Measurements from ENCODE around the gene LRRC45. TPM values are rescaled to one million over a fixed set of nuclear protein-coding genes. Genes with fewer than 3 reads are reported as not detected.
A peak's percentile ranks its signal among the peaks of the same experiment; 100 is the strongest.

Gene LRRC45
- total RNA-seq, 1 experiment from 2014 or later, result 38.1 TPM

DNA sequence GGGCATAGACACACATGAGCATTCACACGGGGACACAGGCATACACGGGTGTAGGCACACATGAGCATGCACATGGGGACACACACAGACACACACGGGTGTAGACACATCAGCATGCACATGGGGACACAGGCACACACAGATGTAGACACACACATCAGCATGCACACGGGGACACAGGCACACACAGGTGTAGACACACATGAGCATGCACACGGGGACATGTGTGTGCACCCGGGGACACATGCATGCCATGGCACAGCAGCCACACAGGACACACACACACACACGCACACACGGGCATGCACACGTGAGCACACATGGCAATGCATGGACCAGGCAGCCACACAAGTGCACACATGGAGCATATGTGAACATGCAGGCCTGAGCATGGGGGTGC is 19.5 kb downstream of the LRRC45 start:
- Mint-ChIP-seq H3K27me3 (ENCODE audit: low read depth) (peaks cover 10% of the 10 kb centered on the region), H3K9me3 (no peaks in the 10 kb centered on the region), H3K4me1 (peaks cover 32% of the 10 kb centered on the region), H3K4me3 (no peak overlapping the region), H3K36me3 (peaks cover 8% of the 10 kb centered on the region), H3K27ac (no peak overlapping the region)
- peak; percentile 57; the same call in 1 of the 2 replicates for TF ChIP-seq ZNF121 (CRISPR knock-in tag; IDR thresholded peaks at IDR 0.05)
- TF ChIP-seq, protein P1, sequence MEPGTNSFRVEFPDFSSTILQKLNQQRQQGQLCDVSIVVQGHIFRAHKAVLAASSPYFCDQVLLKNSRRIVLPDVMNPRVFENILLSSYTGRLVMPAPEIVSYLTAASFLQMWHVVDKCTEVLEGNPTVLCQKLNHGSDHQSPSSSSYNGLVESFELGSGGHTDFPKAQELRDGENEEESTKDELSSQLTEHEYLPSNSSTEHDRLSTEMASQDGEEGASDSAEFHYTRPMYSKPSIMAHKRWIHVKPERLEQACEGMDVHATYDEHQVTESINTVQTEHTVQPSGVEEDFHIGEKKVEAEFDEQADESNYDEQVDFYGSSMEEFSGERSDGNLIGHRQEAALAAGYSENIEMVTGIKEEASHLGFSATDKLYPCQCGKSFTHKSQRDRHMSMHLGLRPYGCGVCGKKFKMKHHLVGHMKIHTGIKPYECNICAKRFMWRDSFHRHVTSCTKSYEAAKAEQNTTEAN (CRISPR knock-in tag; IDR thresholded peaks at IDR 0.05), result no peak
- ChIA-PET POLR2A (interaction anchor here (0.6 kb wide), 1 partner anchor 113 kb away, joined by 3 read pairs; no protein-coding TSS in a partner anchor), CTCF (interaction anchor here (0.7 to 2.9 kb wide), 4 partner anchors 12 to 64 kb away, joined by 4 to 25 read pairs (median 6); partner anchors contain the start of genes CENPX, LRRC45 and RAC3)
- DNase-seq (ENCODE audit: low spot score) (no peak), ATAC-seq (no peak)

DNA sequence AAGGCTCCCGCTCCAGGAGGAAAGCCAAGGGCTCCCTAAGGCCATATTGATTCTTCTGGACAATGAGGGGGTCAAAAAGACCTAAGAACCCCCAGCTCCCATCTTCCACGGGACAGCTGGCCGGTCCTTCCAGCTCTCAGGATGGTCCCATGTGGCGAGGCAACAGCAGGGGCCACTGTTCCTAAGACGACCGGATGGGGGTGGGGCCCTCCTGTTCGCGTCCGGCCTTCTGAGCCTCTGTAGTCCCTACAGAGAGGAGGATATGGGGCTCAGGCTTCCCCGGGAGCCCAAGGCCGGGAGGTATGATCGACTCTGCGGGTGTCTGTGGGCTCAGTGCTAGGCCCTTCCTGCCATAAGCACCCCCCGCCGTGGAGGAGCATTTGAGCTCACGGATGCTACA is 20.4 kb downstream of the LRRC45 start:
- Mint-ChIP-seq H3K4me1 (peaks cover 27% of the 10 kb centered on the region), H3K36me3 (peaks cover 10% of the 10 kb centered on the region), H3K27me3 (ENCODE audit: low read depth) (peaks cover 6% of the 10 kb centered on the region; the same call in 1 of the 2 replicates), H3K9me3 (no peaks in the 10 kb centered on the region), H3K27ac (no peak overlapping the region), H3K4me3 (no peak overlapping the region)
- peak; percentile 61 for TF ChIP-seq ZNF423 (CRISPR knock-in tag; IDR thresholded peaks at IDR 0.05)
- TF ChIP-seq, protein P2, sequence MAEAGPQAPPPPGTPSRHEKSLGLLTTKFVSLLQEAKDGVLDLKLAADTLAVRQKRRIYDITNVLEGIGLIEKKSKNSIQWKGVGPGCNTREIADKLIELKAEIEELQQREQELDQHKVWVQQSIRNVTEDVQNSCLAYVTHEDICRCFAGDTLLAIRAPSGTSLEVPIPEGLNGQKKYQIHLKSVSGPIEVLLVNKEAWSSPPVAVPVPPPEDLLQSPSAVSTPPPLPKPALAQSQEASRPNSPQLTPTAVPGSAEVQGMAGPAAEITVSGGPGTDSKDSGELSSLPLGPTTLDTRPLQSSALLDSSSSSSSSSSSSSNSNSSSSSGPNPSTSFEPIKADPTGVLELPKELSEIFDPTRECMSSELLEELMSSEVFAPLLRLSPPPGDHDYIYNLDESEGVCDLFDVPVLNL (CRISPR knock-in tag; IDR thresholded peaks at IDR 0.05; ENCODE audit: borderline replicate concordance, low read depth), result no peak
- ATAC-seq, result peak; percentile 69
- DNase-seq (ENCODE audit: low spot score), result no peak
- ChIA-PET CTCF (interaction anchor here (0.6 to 2.9 kb wide), 8 partner anchors 13 to 111 kb away, joined by 3 to 25 read pairs (median 4); partner anchors contain the start of genes CENPX, LRRC45 and RAC3), POLR2A (no interaction called here)

DNA sequence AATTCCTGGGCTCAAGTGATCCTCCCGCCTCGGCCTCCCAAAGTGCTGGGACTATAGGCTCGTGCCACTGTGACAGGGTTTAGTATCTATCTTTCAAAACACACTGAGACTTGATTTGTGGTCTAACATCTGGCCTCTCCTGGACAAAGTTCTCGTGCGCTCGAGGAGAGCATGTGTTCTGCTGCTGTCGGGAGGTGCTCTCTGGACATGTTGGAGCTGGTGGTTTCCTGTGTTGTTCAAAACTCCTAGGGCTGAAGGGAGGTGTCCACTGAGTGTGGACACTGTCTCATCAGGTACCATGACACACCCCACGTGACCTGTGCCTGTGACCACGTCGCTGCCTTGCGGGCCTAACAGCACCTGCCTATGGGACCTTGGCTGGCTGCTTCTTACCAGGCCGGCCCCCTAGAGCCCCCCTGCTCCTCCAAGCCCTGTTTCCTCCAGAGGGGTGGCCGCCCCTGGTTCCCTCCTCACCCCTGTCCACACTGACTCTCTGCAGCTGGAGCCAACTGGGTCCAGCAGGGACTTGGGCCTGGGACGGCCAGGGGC is 22.9 kb downstream of the LRRC45 start:
- H3K27ac Mint-ChIP-seq, result no peak overlapping the region
- CTCF ChIA-PET, result no interaction called here
- TF ChIP-seq ZNF121 (CRISPR knock-in tag; IDR thresholded peaks at IDR 0.05) (no peak), JUN (CRISPR knock-in tag; IDR thresholded peaks at IDR 0.05) (no peak), ZNF317 (CRISPR knock-in tag; IDR thresholded peaks at IDR 0.05; ENCODE audit: borderline replicate concordance, low read depth) (no peak), FOXJ3 (CRISPR knock-in tag; IDR thresholded peaks at IDR 0.05; ENCODE audit: borderline replicate concordance) (no peak), SMAD4 (CRISPR knock-in tag; IDR thresholded peaks at IDR 0.05) (no peak), TEAD1 (CRISPR knock-in tag; IDR thresholded peaks at IDR 0.05) (no peak), RORB (CRISPR knock-in tag; IDR thresholded peaks at IDR 0.05) (no peak), CREM (CRISPR knock-in tag; IDR thresholded peaks at IDR 0.05) (no peak)
- TF ChIP-seq, protein P3, sequence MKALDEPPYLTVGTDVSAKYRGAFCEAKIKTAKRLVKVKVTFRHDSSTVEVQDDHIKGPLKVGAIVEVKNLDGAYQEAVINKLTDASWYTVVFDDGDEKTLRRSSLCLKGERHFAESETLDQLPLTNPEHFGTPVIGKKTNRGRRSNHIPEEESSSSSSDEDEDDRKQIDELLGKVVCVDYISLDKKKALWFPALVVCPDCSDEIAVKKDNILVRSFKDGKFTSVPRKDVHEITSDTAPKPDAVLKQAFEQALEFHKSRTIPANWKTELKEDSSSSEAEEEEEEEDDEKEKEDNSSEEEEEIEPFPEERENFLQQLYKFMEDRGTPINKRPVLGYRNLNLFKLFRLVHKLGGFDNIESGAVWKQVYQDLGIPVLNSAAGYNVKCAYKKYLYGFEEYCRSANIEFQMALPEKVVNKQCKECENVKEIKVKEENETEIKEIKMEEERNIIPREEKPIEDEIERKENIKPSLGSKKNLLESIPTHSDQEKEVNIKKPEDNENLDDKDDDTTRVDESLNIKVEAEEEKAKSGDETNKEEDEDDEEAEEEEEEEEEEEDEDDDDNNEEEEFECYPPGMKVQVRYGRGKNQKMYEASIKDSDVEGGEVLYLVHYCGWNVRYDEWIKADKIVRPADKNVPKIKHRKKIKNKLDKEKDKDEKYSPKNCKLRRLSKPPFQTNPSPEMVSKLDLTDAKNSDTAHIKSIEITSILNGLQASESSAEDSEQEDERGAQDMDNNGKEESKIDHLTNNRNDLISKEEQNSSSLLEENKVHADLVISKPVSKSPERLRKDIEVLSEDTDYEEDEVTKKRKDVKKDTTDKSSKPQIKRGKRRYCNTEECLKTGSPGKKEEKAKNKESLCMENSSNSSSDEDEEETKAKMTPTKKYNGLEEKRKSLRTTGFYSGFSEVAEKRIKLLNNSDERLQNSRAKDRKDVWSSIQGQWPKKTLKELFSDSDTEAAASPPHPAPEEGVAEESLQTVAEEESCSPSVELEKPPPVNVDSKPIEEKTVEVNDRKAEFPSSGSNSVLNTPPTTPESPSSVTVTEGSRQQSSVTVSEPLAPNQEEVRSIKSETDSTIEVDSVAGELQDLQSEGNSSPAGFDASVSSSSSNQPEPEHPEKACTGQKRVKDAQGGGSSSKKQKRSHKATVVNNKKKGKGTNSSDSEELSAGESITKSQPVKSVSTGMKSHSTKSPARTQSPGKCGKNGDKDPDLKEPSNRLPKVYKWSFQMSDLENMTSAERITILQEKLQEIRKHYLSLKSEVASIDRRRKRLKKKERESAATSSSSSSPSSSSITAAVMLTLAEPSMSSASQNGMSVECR (CRISPR knock-in tag; IDR thresholded peaks at IDR 0.05; ENCODE audit: borderline replicate concordance), result no peak
- TF ChIP-seq, protein P4, sequence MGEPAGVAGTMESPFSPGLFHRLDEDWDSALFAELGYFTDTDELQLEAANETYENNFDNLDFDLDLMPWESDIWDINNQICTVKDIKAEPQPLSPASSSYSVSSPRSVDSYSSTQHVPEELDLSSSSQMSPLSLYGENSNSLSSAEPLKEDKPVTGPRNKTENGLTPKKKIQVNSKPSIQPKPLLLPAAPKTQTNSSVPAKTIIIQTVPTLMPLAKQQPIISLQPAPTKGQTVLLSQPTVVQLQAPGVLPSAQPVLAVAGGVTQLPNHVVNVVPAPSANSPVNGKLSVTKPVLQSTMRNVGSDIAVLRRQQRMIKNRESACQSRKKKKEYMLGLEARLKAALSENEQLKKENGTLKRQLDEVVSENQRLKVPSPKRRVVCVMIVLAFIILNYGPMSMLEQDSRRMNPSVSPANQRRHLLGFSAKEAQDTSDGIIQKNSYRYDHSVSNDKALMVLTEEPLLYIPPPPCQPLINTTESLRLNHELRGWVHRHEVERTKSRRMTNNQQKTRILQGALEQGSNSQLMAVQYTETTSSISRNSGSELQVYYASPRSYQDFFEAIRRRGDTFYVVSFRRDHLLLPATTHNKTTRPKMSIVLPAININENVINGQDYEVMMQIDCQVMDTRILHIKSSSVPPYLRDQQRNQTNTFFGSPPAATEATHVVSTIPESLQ (CRISPR knock-in tag; IDR thresholded peaks at IDR 0.05), result no peak
- TF ChIP-seq, protein P5, sequence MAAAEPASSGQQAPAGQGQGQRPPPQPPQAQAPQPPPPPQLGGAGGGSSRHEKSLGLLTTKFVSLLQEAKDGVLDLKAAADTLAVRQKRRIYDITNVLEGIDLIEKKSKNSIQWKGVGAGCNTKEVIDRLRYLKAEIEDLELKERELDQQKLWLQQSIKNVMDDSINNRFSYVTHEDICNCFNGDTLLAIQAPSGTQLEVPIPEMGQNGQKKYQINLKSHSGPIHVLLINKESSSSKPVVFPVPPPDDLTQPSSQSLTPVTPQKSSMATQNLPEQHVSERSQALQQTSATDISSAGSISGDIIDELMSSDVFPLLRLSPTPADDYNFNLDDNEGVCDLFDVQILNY (CRISPR knock-in tag; IDR thresholded peaks at IDR 0.05), result no peak
- TF ChIP-seq, protein P6, sequence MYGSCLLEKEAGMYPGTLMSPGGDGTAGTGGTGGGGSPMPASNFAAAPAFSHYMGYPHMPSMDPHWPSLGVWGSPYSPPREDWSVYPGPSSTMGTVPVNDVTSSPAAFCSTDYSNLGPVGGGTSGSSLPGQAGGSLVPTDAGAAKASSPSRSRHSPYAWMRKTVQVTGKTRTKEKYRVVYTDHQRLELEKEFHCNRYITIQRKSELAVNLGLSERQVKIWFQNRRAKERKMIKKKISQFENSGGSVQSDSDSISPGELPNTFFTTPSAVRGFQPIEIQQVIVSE (CRISPR knock-in tag; IDR thresholded peaks at IDR 0.05; ENCODE audit: borderline replicate concordance), result no peak
- TF ChIP-seq, protein P7, sequence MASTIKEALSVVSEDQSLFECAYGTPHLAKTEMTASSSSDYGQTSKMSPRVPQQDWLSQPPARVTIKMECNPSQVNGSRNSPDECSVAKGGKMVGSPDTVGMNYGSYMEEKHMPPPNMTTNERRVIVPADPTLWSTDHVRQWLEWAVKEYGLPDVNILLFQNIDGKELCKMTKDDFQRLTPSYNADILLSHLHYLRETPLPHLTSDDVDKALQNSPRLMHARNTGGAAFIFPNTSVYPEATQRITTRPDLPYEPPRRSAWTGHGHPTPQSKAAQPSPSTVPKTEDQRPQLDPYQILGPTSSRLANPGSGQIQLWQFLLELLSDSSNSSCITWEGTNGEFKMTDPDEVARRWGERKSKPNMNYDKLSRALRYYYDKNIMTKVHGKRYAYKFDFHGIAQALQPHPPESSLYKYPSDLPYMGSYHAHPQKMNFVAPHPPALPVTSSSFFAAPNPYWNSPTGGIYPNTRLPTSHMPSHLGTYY (CRISPR knock-in tag; IDR thresholded peaks at IDR 0.05), result no peak
- TF ChIP-seq, protein P8, sequence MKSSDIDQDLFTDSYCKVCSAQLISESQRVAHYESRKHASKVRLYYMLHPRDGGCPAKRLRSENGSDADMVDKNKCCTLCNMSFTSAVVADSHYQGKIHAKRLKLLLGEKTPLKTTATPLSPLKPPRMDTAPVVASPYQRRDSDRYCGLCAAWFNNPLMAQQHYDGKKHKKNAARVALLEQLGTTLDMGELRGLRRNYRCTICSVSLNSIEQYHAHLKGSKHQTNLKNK (CRISPR knock-in tag; IDR thresholded peaks at IDR 0.05), result no peak

More for the DNA sequence above, 22.9 kb downstream of the LRRC45 start:
- peaks cover 10% of the 10 kb centered on the region for H3K36me3 Mint-ChIP-seq
- H3K4me3 Mint-ChIP-seq, result no peak overlapping the region
- no peaks in the 10 kb centered on the region; the same call in 1 of the 2 replicates for H3K27me3 Mint-ChIP-seq (ENCODE audit: low read depth)
- peaks cover 26% of the 10 kb centered on the region for H3K4me1 Mint-ChIP-seq
- POLR2A ChIA-PET, result interaction anchor here (1.0 kb wide), 1 partner anchor 113 kb away, joined by 3 read pairs; no protein-coding TSS in a partner anchor
- H3K9me3 Mint-ChIP-seq, result no peaks in the 10 kb centered on the region
- ATAC-seq (no peak), DNase-seq (ENCODE audit: low spot score) (no peak)

Data from WTC11 (cell line).